Osteocyte (in vitro differentiated cells): ENCODE data around the gene ZNF862. TPM values are rescaled to one million over a fixed set of nuclear protein-coding genes. Genes with fewer than 3 reads are reported as not detected.

Experiments used
- DNase-seq: peaks from one replicate; pipeline ENCODE4 v3.0.0; 2021; ENCODE audit warnings: mixed read lengths; ENCODE audit not compliant: unreplicated experiment; ENCODE audit errors: extremely low spot score
- H3K27ac Mint-ChIP-seq: one replicate; pipeline ENCODE4 v1.8.0; 2021; ENCODE audit warnings: mild to moderate bottlenecking, mixed read lengths; ENCODE audit not compliant: unreplicated experiment
- H3K27me3 Mint-ChIP-seq: one replicate; pipeline ENCODE4 v1.8.0; 2021; ENCODE audit warnings: mixed read lengths; ENCODE audit not compliant: unreplicated experiment
- H3K36me3 Mint-ChIP-seq: one replicate; pipeline ENCODE4 v1.8.0; 2021; ENCODE audit warnings: mixed read lengths; ENCODE audit not compliant: unreplicated experiment
- H3K4me1 Mint-ChIP-seq: one replicate; pipeline ENCODE4 v1.8.0; 2021; ENCODE audit warnings: mixed read lengths; ENCODE audit not compliant: unreplicated experiment
- H3K4me3 Mint-ChIP-seq: one replicate; pipeline ENCODE4 v1.8.0; 2021; ENCODE audit warnings: mild to moderate bottlenecking, moderate library complexity, mixed read lengths; ENCODE audit not compliant: unreplicated experiment
- H3K9me3 Mint-ChIP-seq: one replicate; pipeline ENCODE4 v1.8.0; 2021; ENCODE audit warnings: mixed read lengths; ENCODE audit not compliant: unreplicated experiment
- CTCF ChIP-seq: fragments of 200-600 bp; sonication (generic); IDR thresholded peaks from 2 replicates; pipeline ENCODE4 v1.5.0; 2021; ENCODE audit warnings: antibody characterized with exemption, mild to moderate bottlenecking, moderate library complexity
- total RNA-seq: library from RNA; stranded (reverse); gene quantifications from 2 replicates; pipeline ENCODE4 v1.2.1, GENCODE V29; 2021

The ZNF862 gene
- total RNA-seq, 1 donor from 2014 or later: 25.3 TPM

DNA sequence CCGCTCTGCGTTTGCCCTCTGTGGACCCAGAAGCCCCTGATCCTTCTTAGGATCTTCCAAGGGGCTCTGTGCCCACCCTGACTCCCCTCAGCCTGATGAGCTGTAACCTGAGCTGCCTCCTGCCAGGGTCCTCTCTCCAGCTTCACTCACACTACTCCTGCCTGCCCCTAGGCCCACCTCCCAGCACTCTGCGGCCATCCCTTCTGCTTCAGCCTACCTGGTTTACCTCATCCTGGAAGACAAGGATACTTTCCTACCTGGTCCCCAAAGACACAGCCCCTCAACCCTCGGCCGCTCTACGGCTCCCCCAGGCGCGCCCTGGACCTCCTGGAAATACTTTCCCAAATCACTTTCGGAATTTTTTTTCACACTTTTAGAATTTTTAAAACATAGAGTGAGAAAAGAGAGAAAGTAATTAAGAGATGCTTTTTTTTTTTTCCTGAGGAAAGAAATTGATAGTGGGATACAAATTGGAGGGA lies 6.4 kb upstream of the ZNF862 start:
- no peak for DNase-seq
- H3K9me3 Mint-ChIP-seq: no peaks in the 10 kb centered on the region
- H3K4me1 Mint-ChIP-seq: no peaks in the 10 kb centered on the region
- H3K27me3 Mint-ChIP-seq: peaks cover 33% of the 10 kb centered on the region
- no peak overlapping the region for H3K4me3 Mint-ChIP-seq
- TF ChIP-seq CTCF: no peak
- no peaks in the 10 kb centered on the region for H3K36me3 Mint-ChIP-seq
- no peak overlapping the region for H3K27ac Mint-ChIP-seq

- TF ChIP-seq CTCF: no peak
- Mint-ChIP-seq H3K27ac (no peak overlapping the region), H3K4me3 (no peak overlapping the region), H3K9me3 (no peaks in the 10 kb centered on the region), H3K4me1 (peaks cover under 1% of the 10 kb centered on the region), H3K36me3 (no peaks in the 10 kb centered on the region), H3K27me3 (peaks cover 33% of the 10 kb centered on the region)
- DNase-seq: no peak
These were observed 5.7 kb upstream of the ZNF862 start for GRCh38 chr7:149832332-149833041.

DNA sequence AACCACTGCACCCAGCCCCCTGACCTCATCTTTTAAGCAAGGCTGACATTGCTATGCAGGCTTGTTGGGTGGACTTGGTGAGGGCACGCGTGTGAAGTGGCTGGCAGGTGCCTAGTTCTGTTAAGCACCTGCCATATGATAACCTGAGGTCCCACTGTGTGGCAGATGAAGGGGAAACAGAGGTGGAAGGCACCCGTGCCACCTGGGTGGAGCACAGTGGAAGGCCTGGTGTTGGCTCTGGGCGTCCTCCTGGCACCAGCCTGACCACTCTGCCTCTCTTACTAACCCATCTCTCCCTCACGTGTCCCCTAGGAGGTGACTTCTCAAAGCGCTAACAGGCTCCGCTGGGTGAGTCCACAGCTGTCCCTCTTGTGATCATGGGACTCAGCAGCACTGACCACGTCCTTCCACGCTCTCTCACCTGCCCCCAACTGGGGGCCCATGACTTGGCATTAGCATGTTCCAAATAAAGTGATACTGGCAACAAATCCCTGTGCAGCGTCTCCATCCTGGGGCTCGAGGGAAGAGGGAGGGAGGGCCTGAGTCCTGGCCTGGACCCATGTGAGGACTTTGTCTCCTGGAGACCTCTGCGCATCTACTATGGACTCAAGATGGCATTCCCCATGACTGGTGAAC lies 4.6 kb upstream of the ZNF862 start:
- Mint-ChIP-seq H3K9me3 (no peaks in the 10 kb centered on the region), H3K4me1 (peaks cover 5% of the 10 kb centered on the region), H3K36me3 (no peaks in the 10 kb centered on the region), H3K4me3 (no peak overlapping the region), H3K27ac (no peak overlapping the region), H3K27me3 (peaks cover 31% of the 10 kb centered on the region)
- no peak for DNase-seq
- no peak for TF ChIP-seq CTCF

DNA sequence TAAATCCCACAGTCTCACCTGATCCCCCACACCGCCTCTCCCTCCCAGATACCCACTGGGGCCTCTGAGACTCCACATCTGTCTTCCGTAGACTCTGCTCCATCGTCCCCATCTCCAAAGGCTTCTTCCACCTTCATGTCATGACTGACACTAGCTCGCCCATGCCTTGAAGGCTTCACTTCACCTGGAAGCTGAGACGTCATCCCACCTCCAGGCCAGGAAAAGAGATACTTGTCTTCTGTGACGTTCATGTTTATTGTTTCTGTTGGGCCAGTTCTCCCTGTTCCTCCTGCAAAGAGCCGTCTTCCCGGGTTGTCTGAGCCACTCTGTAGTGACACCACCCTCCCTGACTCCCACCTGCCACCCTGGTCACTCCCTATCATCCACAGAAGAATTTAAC lies 3.6 kb upstream of the ZNF862 start:
- Mint-ChIP-seq H3K27ac (no peak overlapping the region), H3K27me3 (peaks cover 31% of the 10 kb centered on the region), H3K4me1 (peaks cover 14% of the 10 kb centered on the region), H3K36me3 (no peaks in the 10 kb centered on the region), H3K9me3 (no peaks in the 10 kb centered on the region), H3K4me3 (no peak overlapping the region)
- TF ChIP-seq CTCF: no peak
- no peak for DNase-seq

- no peak overlapping the region for H3K4me3 Mint-ChIP-seq
These were observed 1.7 kb upstream of the ZNF862 start for GRCh38 chr7:149836434-149836833.

More at GRCh38 chr7:149836434-149836833, 1.7 kb upstream of the ZNF862 start:
- Mint-ChIP-seq H3K4me1 (peaks cover 18% of the 10 kb centered on the region), H3K27me3 (peaks cover 29% of the 10 kb centered on the region), H3K27ac (no peak overlapping the region), H3K9me3 (no peaks in the 10 kb centered on the region), H3K36me3 (peaks cover 1% of the 10 kb centered on the region)
- no peak for TF ChIP-seq CTCF
- no peak for DNase-seq
